Head of caudate nucleus (tissue), 42 donors: ENCODE data around the gene PELI2.

Source experiments
- DNase-seq, 42 donors: peaks; one replicate each; pipeline versions ENCODE4 v3.0.0 to v3.0.0-alpha.2; 2020 to 2021; ENCODE audit warnings: mixed read lengths in 7 of 42
- intact Hi-C: fragments of 100-400 bp; cut with DNase I; formaldehyde crosslinking; loops from one replicate; pipeline ENCODE4 v1.15.0; 2022

Gene PELI2

GRCh38 chr14:56135668-56136067 is 17.5 kb downstream of the PELI2 start:
- intact Hi-C loops, result no loop called here

GRCh38 chr14:56136571-56137452 is 18.6 kb downstream of the PELI2 start:
- intact Hi-C loops, result no loop called here
- no peak for DNase-seq

More at GRCh38 chr14:56135668-56136067, 17.5 kb downstream of the PELI2 start:
- no peak for DNase-seq

GRCh38 chr14:56137453-56137807 is 19.2 kb downstream of the PELI2 start:
- intact Hi-C loops, result no loop called here
- DNase-seq, result no peak

GRCh38 chr14:56137849-56138248 is 19.6 kb downstream of the PELI2 start:
- DNase-seq, result peak in 1 of 42 donors; percentile 12

GRCh38 chr14:56138928-56139327 is 20.7 kb downstream of the PELI2 start:
- intact Hi-C loops, result no loop called here
- DNase-seq, result no peak

More at GRCh38 chr14:56137849-56138248, 19.6 kb downstream of the PELI2 start:
- intact Hi-C loops, result no loop called here

- no peak for DNase-seq
- intact Hi-C loops, result no loop called here
Observed at GRCh38 chr14:56142314-56142713, 24.1 kb downstream of the PELI2 start.

GRCh38 chr14:56143025-56143424 is 24.8 kb downstream of the PELI2 start:
- intact Hi-C loops, result no loop called here
- no peak for DNase-seq

- no peak for DNase-seq
- intact Hi-C loops, result no loop called here
Observed at GRCh38 chr14:56144176-56144575, 26.0 kb downstream of the PELI2 start.

GRCh38 chr14:56145181-56145769 is 27.1 kb downstream of the PELI2 start:
- intact Hi-C loops, result no loop called here
- no peak for DNase-seq

GRCh38 chr14:56145965-56146364 is 27.8 kb downstream of the PELI2 start:
- intact Hi-C loops, result no loop called here
- no peak for DNase-seq

- intact Hi-C loops, result no loop called here
- no peak for DNase-seq
Observed at GRCh38 chr14:56147449-56147848, 29.2 kb downstream of the PELI2 start.

GRCh38 chr14:56147986-56148901 is 30.0 kb downstream of the PELI2 start:
- no peak for DNase-seq
- intact Hi-C loops, result no loop called here

- DNase-seq, result no peak
Observed at GRCh38 chr14:56149151-56149550, 30.9 kb downstream of the PELI2 start.

GRCh38 chr14:56149995-56150394 is 31.8 kb downstream of the PELI2 start:
- intact Hi-C loops, result no loop called here
- no peak for DNase-seq

More at GRCh38 chr14:56149151-56149550, 30.9 kb downstream of the PELI2 start:
- intact Hi-C loops, result no loop called here

- no peak for DNase-seq
- intact Hi-C loops, result no loop called here
Observed at GRCh38 chr14:56150645-56151345, 32.6 kb downstream of the PELI2 start.

GRCh38 chr14:56152221-56152620 is 34.0 kb downstream of the PELI2 start:
- intact Hi-C loops, result no loop called here
- DNase-seq, result no peak

- no peak for DNase-seq
- intact Hi-C loops, result no loop called here
Observed at GRCh38 chr14:56153267-56153666, 35.1 kb downstream of the PELI2 start.

GRCh38 chr14:56154321-56154720 is 36.1 kb downstream of the PELI2 start:
- no peak for DNase-seq
- intact Hi-C loops, result no loop called here

- intact Hi-C loops, result no loop called here
- no peak for DNase-seq
Observed at GRCh38 chr14:56156096-56156495, 37.9 kb downstream of the PELI2 start.
